ENCODE data around the gene PATZ1. TPM values are rescaled to one million over a fixed set of nuclear protein-coding genes. Genes with fewer than 3 reads are reported as not detected.

PATZ1 gene
- total and polyA plus RNA-seq, 2 of the 4 experiments (the other 2 are of a cell fraction), result 6.5 to 10.5 TPM

- Histone ChIP-seq H3K4me3 (ENCODE audit: insufficient read depth, low read depth, low read length) (no peak overlapping the region; the same call in 1 of the 2 replicates), H2AK5ac (ENCODE audit: low read depth, low read length) (peak overlapping the region; percentile 60), H2AFZ (replicated peaks; ENCODE audit: low read length, poor library complexity) (peak overlapping the region; percentile 29), H4K91ac (ENCODE audit: insufficient read depth, low read depth, low read length) (peak overlapping the region; percentile 47; the same call in 1 of the 2 replicates), H3K79me1 (ENCODE audit: low read depth in 1 of 2, low read length in 2 of 2) (peaks cover 22 to 76% of the 10 kb centered on the region in 2 experiments; a peak in 3 of 4 replicates), H3K56ac (ENCODE audit: extremely low read depth, insufficient read depth, low read length) (no peak overlapping the region), H2BK120ac (ENCODE audit: low read depth, low read length) (no peak overlapping the region), H2AK9ac (replicated peaks; ENCODE audit: low read depth, low read length, poor library complexity) (peak overlapping the region; percentile 92), H3K27ac (ENCODE audit: insufficient read depth, low read length) (no peak overlapping the region), H3K4ac (ENCODE audit: low read depth, low read length) (peak overlapping the region; percentile 60), H3K14ac (replicated peaks; ENCODE audit: low read depth, low read length) (peak overlapping the region; percentile 29), H2BK15ac (ENCODE audit: low read depth, low read length) (no peak overlapping the region; the same call in 2 of the 3 replicates), H3K4me1 (ENCODE audit: control insufficient read depth, insufficient read depth, low read length) (peaks cover 32% of the 10 kb centered on the region), H3K18ac (ENCODE audit: low read depth, low read length) (no peak overlapping the region), H3K9me1 (ENCODE audit: insufficient read depth, low read length) (peaks cover 28% of the 10 kb centered on the region), H3K4me2 (ENCODE audit: low read depth, low read length) (peak overlapping the region; percentile 66), H2BK20ac (ENCODE audit: low read depth, low read length) (no peak overlapping the region), H3K27me3 (ENCODE audit: control insufficient read depth, insufficient read depth, low read length) (no peaks in the 10 kb centered on the region), H4K20me1 (ENCODE audit: insufficient read depth, low read length) (peaks cover 57% of the 10 kb centered on the region), H3K23ac (ENCODE audit: low read depth, low read length) (peak overlapping the region; percentile 87; the same call in 1 of the 2 replicates), H4K5ac (ENCODE audit: low read depth, low read length) (no peak overlapping the region), H3K9me3 (ENCODE audit: control insufficient read depth, insufficient read depth, low read length) (no peaks in the 10 kb centered on the region), H2BK5ac (ENCODE audit: low read depth, low read length, poor library complexity, severe bottlenecking) (no peak overlapping the region), H3K36me3 (ENCODE audit: control insufficient read depth, insufficient read depth, low read length) (peaks cover 41% of the 10 kb centered on the region), H3K9ac (ENCODE audit: low read depth, low read length) (no peak overlapping the region), H4K8ac (ENCODE audit: low read depth in 2 of 2, low read length in 2 of 2) (no peak overlapping the region; a peak in 1 of 4 replicates)
- dilution Hi-C loops (cut with HindIII; ENCODE audit: low sequenced_read_pairs, unreplicated experiment), result no loop called here
- no peak for DNase-seq
- TF ChIP-seq CTCF (conservative IDR thresholded peaks at IDR 0.05; ENCODE audit: low read depth, low read length) (no peak), RFX5 (IDR thresholded peaks at IDR 0.05; ENCODE audit: low read depth, low read length) (no peak), NFE2L2 (IDR thresholded peaks at IDR 0.05; ENCODE audit: low read depth, low read length) (no peak), RAD21 (IDR thresholded peaks at IDR 0.05; ENCODE audit: low read length) (no peak), SMC3 (IDR thresholded peaks at IDR 0.05; ENCODE audit: low read depth, low read length) (no peak)
- TF ChIP-seq, protein P1, sequence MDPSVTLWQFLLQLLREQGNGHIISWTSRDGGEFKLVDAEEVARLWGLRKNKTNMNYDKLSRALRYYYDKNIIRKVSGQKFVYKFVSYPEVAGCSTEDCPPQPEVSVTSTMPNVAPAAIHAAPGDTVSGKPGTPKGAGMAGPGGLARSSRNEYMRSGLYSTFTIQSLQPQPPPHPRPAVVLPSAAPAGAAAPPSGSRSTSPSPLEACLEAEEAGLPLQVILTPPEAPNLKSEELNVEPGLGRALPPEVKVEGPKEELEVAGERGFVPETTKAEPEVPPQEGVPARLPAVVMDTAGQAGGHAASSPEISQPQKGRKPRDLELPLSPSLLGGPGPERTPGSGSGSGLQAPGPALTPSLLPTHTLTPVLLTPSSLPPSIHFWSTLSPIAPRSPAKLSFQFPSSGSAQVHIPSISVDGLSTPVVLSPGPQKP (IDR thresholded peaks at IDR 0.05; ENCODE audit: borderline replicate concordance, low read depth, low read length), result no peak
- no TSS peak for BruUV-seq (replicated peaks)
- intact Hi-C loops (cut with micrococcal nuclease), result loop anchor here (2.0 kb wide), 1 partner anchor 51 kb away; the partner anchor contains the start of gene PIK3IP1
- POLR2A ChIA-PET (ENCODE audit: unreplicated experiment), result no interaction called here
- 73% methylated on average over 9 of the region's 12 CpGs; no CpG with 5 or more reads in 1 of the 2 experiments for WGBS, 2 experiments (ENCODE audit: extremely low coverage in 2 of 2, insufficient read length in 1 of 2)
- in situ Hi-C loops (cut with MboI; ENCODE audit: low sequenced_read_pairs), result loop anchor here (10.0 kb wide), 1 partner anchor 59 kb away; no protein-coding TSS in a partner anchor
- CTCF ChIA-PET, result no interaction called here
- no peak for ATAC-seq (ENCODE audit: low read depth)
Observed at GRCh38 chr22:31344256-31344577, 1.9 kb downstream of the PATZ1 start.

Measured in IMR-90 (cell line).